A204.1 (cell line): ENCODE measurements around the gene PIAS2.
"Not testable (repeated sequence)": the region's sequence is repeated elsewhere in the genome, so short reads cannot be mapped to it uniquely, and the experiment has no call there.

Source experiments
- FAIRE-seq: peaks from 2 replicates; lab custom pipeline; 2012; peaks lifted over from hg19 to GRCh38; lab: Jason Lieb, UNC

Gene PIAS2

DNA sequence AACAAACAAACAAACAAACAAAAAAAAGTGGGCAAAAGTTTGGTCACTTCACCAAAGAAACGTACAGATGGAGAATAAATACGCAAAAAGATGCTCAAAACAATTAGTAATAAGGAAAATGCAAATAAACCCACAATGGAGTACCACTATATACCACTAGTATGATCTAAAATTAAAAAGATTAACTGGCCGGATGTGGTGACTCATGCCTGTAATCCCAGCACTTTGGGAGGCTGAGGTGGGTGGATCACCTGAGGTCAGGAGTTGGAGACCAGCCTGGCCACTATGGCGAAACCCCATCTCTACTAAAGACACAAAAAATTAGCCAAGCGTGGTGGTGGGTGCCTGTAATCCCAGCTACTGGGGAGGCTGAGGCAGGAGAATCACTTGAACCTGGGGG is 84.9 kb downstream of the PIAS2 start:
- not testable (repeated sequence) for FAIRE-seq

DNA sequence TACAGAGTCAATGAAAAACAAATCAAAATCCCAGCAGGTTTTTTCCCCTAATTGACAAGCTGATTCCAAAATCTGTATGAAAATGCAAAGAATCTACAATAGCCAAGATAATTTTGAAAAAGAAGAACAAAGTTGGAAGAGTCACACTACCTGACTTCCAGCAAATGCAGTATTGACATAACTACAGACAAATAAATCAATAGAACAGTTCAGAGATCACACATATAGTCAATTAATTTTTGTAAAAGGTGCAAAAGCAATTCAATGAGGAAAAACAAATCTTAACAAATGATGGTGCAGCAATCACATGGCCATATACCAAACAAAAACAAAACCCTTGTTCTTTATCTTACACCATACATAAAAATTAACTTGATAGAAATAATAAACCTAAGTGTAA is 85.9 kb downstream of the PIAS2 start:
- FAIRE-seq = no peak

DNA sequence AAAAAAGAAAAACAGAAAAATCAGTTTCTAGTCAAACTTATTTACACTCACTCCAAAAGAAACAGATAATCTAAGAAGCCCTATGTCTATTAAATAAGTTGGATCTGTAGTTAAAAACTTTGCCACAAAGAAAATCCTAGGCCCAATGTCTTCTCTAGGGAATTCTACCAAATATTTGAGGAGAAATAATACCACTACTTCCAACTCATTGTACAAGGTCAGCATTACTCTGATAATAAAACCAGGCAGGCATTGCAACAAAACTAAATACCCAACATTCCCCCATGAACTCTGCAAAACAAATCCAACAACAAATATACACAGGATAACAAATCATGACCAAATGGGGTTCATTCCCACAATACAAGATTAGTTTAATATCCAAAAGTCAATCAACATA is 86.7 kb downstream of the PIAS2 start:
- no peak for FAIRE-seq

DNA sequence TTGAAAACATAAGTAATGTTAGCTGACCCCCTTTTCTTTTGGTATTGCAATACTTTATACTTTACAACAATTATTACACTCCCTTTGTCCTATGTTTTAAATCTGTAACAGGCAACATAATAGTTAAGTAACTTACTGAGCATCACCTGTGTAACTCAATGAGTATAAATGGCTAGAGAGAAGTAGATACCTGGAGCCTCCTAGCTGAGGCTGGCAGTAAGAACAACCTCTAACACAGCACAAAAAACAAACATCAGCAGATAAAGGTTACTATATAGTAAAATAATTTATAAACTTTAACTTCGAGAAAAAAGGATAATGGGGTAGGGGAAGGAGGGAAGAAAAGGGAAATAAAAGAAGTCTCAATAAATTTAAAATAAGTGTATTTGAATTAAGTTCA is 87.4 kb downstream of the PIAS2 start:
- no peak for FAIRE-seq

GRCh38 chr18:46829531-46829930 is 87.8 kb downstream of the PIAS2 start:
- no peak for FAIRE-seq

DNA sequence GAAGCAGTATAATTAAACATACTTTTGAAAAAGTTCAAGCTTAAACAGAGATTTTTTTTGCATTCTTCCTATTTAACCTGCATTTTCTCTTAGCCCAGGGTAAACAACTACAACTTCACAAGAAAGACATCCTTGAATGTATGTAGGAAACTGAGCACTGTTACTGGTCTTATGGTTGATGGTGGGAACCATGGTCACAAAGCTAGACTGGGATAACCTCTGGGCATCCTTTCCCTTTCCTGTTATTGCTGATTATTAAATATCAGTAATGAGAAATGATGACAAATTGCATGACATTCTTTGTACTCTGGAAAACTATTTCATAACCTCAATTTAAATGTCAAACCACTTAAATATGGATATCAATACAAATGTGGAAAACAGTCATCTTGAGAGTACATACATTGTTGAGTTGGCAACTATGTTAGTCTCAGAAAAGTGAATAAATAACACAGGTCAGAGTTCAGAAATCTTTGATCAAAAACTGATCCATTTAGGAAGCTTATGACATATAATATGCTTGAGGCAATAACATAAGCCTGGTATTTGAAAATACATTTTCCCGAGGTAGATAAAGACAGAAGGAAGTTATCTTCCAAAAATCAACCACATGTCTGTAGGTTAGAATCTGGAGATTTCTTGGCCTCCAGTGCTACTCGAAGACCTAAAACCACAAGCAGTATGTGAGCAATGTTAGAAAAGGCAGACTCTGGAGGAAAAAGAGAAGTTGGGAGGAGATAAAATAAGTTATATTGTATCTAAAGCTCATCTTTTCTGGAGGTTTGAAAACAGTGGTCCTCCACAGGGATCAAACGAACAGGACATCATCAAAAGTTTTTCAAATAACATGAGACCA is 95.2 kb downstream of the PIAS2 start:
- no peak for FAIRE-seq

DNA sequence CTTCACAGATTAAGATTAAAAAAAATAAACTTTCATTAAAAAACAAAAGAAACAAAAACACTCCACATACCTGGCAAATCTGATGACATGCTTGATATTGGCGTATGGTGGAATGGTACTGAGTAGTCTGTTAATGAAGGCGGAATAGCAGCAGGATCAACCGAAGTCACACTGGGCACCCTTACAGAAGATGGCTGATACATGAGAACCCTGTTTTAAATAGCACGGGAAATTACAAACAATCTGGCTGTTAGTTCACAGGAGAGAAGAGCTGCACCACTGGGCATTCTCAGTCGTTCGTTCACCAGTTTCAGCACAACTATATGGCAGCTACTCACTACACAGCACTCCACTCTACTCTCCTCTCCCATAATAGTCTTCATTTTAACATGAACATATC is 96.4 kb downstream of the PIAS2 start:
- FAIRE-seq = no peak

GRCh38 chr18:46815661-46816060 is 101.6 kb downstream of the PIAS2 start:
- no peak for FAIRE-seq

DNA sequence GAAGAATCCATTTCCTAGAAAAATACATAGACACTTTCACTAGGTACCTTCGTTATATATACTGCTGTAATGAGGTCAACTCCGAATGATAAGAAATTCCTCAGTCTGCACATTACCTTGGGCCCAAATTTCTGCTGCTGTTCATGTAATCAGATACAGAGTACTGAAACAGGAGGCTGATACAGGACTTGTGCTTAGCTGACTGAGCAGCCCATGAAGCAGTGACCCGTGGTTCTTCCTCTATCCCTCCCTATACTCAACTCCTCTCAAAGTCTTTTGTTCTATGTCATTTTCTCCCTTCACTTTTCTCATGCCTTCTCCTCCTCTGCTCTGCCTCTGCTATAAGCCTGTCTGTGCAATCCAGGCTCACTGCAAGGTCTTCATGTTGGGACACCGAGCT is 102.9 kb downstream of the PIAS2 start:
- FAIRE-seq = no peak

DNA sequence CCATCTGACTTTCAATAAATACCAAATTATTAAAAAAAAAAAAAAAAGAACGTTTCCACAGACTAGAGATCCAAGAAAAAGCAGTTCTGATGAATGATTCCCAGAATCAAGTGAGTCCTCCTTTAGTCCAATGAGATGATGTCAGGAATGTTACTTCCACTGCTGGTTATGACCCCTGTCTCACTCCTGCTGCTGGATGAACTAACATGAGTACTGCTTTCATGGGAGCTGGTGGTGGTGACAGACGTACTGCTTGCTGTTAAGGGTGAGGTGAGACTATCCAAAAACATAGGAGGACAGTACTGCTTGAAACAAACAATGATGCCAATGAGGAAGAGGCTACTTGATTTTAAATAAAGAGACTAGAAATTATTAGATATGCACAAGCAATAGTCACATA is 105.0 kb downstream of the PIAS2 start:
- FAIRE-seq = no peak

DNA sequence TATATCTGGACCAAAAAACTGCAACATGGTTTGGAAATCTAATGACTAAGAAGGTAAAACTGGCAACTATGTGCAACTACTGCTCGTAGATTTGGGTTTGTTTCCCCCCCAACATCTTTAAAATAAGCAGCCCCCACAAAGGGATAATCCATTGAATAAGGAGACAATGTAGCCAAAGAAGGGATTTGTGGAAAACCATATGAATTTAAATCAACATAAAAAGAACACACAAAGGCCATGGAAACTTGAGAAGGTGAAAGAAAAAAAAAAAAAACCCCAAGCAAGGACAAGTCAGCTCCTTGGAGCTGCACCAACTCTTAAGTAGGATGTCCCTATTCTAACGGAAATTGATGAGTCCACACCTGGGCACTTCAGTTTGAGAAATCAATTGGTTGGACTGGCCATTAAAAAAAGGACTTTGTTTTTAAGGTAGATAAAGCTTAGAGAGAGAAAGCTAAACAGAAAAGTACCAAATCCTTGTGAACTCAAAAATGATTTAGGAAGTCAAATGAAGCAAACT is 106.8 kb downstream of the PIAS2 start:
- no peak for FAIRE-seq

DNA sequence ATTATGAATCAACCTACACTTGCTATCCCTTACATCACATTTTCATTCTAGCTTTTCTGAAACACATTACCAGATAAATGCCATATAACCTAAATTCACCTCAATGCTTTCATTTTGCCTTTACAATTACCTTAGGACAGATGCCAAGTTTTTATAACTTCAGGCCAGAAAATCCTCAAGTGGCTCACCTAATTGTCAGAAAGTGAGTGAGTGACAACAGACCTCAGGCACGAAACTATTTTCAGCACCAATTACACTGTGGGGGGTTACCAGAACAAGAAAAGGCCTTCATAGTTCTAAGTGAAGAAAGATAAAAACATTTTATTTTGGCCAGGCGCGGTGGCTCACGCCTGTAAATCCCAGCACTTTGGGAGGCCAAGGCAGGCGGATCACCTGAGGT is 108.2 kb downstream of the PIAS2 start:
- FAIRE-seq = no peak

DNA sequence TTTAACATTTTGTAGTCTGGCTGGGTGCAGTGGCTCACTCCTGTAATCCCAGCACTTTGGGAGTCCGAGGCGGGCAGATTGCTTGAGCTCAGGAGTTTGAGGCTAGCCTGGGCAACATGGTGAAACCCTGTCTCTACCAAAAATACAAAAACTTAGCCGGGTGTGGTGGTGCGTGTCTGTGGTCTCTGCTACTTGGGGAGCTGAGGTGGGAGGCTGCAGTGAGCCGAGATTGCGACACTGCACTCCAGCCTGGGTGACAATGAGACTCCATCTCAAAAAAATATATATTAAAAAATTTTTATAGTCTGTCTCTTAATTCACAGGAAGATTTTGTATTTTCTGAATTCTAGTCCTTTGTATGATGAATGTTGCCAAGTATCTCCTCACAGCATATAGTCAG is 121.4 kb downstream of the PIAS2 start:
- not testable (repeated sequence) for FAIRE-seq

- FAIRE-seq = no peak
These were observed 122.7 kb downstream of the PIAS2 start for GRCh38 chr18:46794607-46795006.

- no peak for FAIRE-seq
These were observed 123.7 kb downstream of the PIAS2 start for GRCh38 chr18:46793565-46793964.

DNA sequence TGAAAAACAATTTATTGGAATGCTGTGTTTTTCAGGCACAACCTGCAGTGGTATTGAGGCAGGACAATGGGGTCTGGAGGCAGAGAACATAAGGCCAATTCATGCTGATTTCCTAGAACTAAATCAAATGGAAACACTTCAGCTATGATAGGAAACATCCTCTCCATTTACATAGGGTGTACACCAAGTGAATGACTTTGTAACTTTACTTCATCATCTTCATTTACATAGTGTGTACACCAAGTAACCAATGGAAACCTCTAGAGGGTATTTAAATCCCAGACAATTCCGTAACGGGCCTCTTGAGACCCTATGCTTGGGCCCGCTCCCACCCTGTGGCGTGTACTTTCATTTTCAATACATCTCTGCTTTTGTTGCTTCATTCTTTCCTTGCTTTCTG is 128.2 kb downstream of the PIAS2 start:
- FAIRE-seq = no peak

- FAIRE-seq = no peak
These were observed 129.6 kb downstream of the PIAS2 start for GRCh38 chr18:46787674-46788073.

- no peak for FAIRE-seq
These were observed 144.9 kb downstream of the PIAS2 start for GRCh38 chr18:46772357-46772756.

GRCh38 chr18:46771141-46771540 is 146.2 kb downstream of the PIAS2 start:
- FAIRE-seq = no peak

GRCh38 chr18:46770708-46771107 is 146.6 kb downstream of the PIAS2 start:
- no peak for FAIRE-seq

DNA sequence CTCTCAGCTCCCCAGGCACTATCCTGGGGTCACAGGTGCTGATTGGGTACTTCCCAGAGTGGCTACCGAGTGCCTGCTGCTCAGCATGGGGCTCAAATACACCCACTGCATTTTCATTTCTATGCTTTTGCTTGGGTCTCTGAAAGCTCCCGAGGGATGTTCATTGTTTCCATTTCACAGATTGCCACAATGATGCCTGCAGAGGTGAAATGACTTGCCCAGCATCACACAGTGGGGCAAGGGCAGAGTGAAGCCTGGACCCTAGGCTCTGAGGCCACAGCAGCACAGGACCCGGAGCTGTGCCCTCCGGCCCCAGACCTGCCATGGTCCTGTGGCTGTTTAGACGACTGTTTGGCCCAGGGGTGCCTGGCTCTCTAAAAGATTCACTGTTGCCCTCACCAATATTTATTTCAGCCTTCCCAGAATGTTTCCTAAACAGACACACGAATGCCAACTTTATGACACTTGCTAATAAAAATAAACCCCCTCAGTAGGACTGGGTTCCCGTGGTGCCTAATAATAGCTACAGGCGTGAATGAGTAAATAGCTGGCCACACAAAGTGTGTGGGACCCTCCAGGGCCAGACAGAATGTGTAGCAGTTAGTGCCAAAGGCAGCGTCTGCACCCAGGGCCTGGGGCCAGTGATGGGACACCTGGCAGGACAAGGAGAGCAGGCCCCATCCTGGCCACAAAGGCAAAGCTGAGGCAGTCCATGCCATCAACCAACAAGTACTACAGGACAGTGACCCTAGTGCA is 149.0 kb downstream of the PIAS2 start:
- FAIRE-seq = no peak

DNA sequence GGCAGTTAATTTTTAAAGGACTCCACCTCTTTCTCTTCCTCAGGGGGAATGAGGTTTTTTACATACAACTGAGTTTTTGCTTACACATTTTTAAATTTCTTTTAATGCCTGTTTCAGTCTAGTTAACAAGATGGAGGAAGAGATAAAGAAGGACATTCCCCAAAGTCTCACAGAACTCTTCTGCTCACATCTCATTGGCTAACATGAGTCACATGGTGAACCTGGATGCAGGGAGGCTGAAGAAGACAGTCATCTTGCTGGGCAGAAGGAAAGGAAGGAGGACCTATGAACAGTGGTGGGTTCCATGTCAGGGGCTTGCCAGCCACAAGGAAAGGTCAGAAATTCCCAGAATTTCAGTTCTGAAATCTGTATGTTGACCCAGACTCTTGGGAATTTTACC is 150.1 kb downstream of the PIAS2 start:
- FAIRE-seq = no peak

DNA sequence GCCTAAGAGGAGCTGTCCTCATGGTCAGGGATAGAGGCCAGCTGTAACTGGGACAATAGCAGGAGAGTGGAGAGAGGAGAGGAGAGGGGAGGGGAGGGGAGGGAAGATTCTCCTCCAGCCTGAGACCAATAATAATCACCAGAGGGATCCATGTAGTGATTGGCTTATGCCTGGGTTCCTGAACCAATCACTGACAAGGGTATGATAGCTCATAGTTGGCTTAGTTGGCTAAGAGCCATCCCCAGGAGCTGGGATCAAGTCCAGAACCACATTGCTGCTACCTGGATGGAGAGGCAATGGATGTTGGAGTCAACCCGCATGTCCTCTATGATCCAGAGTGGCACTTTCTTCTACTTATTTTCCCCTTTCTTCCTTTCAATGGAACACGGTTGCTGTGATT is 152.7 kb downstream of the PIAS2 start:
- no peak for FAIRE-seq
